HG03135 (cell line): ENCODE data around the gene SRPX.

ENCODE experiments used
- ATAC-seq: cut with Tn5 transposase; IDR thresholded peaks from one replicate; pipeline ENCODE4 v1.9.1; 2021; ENCODE audit warnings: mild to moderate bottlenecking, moderate library complexity; ENCODE audit not compliant: unreplicated experiment

Gene SRPX

GRCh38 chrX:38142610-38143009 is 78.1 kb downstream of the SRPX start:
- ATAC-seq, result no peak

- ATAC-seq, result no peak
These were observed 81.8 kb downstream of the SRPX start for GRCh38 chrX:38138900-38139299.

- no peak for ATAC-seq
These were observed 82.3 kb downstream of the SRPX start for GRCh38 chrX:38138157-38138891.

GRCh38 chrX:38129366-38129765 is 91.3 kb downstream of the SRPX start:
- ATAC-seq, result no peak

- ATAC-seq, result no peak
These were observed 92.7 kb downstream of the SRPX start for GRCh38 chrX:38127961-38128360.

GRCh38 chrX:38126179-38126578 is 94.5 kb downstream of the SRPX start:
- ATAC-seq, result no peak

GRCh38 chrX:38124000-38124399 is 96.7 kb downstream of the SRPX start:
- ATAC-seq, result no peak

- no peak for ATAC-seq
These were observed 103.2 kb downstream of the SRPX start for GRCh38 chrX:38117485-38117884.

GRCh38 chrX:38116706-38117105 is 104.0 kb downstream of the SRPX start:
- no peak for ATAC-seq

- ATAC-seq, result no peak
These were observed 108.1 kb downstream of the SRPX start for GRCh38 chrX:38112566-38112965.

- no peak for ATAC-seq
These were observed 109.5 kb downstream of the SRPX start for GRCh38 chrX:38111196-38111595.

GRCh38 chrX:38110231-38110630 is 110.4 kb downstream of the SRPX start:
- no peak for ATAC-seq

GRCh38 chrX:38109042-38109898 is 111.4 kb downstream of the SRPX start:
- ATAC-seq, result no peak

GRCh38 chrX:38108364-38108763 is 112.3 kb downstream of the SRPX start:
- no peak for ATAC-seq

GRCh38 chrX:38106991-38107655 is 113.5 kb downstream of the SRPX start:
- no peak for ATAC-seq

GRCh38 chrX:38105216-38105725 is 115.4 kb downstream of the SRPX start:
- no peak for ATAC-seq

- peak; percentile 87 for ATAC-seq
These were observed 116.5 kb downstream of the SRPX start for GRCh38 chrX:38103857-38104812.

- no peak for ATAC-seq
These were observed 117.8 kb downstream of the SRPX start for GRCh38 chrX:38102875-38103274.

GRCh38 chrX:38102240-38102639 is 118.4 kb downstream of the SRPX start:
- no peak for ATAC-seq

- ATAC-seq, result no peak
These were observed 121.0 kb downstream of the SRPX start for GRCh38 chrX:38099688-38100087.
